HG02623 (cell line): ENCODE data around the gene NSUN4.

Source experiments
- ATAC-seq: cut with Tn5 transposase; IDR thresholded peaks from one replicate; pipeline ENCODE4 v1.9.1; 2021; ENCODE audit warnings: moderate library complexity; ENCODE audit not compliant: unreplicated experiment

NSUN4 gene

GRCh38 chr1:46404482-46405196, 64.0 kb downstream of the NSUN4 start:
- no peak for ATAC-seq

- ATAC-seq = no peak
Observed at GRCh38 chr1:46405197-46405555, 64.6 kb downstream of the NSUN4 start.

- no peak for ATAC-seq
Observed at GRCh38 chr1:46405724-46406123, 65.1 kb downstream of the NSUN4 start.

- no peak for ATAC-seq
Observed at GRCh38 chr1:46406881-46407608, 66.4 kb downstream of the NSUN4 start.

- no peak for ATAC-seq
Observed at GRCh38 chr1:46407636-46408035, 67.0 kb downstream of the NSUN4 start.

GRCh38 chr1:46408356-46409062, 67.9 kb downstream of the NSUN4 start:
- no peak for ATAC-seq

- ATAC-seq = no peak
Observed at GRCh38 chr1:46409063-46409372, 68.4 kb downstream of the NSUN4 start.

- ATAC-seq = no peak
Observed at GRCh38 chr1:46410156-46411009, 69.8 kb downstream of the NSUN4 start.

GRCh38 chr1:46411010-46411405, 70.4 kb downstream of the NSUN4 start:
- ATAC-seq = no peak
